ENCODE results near the gene PRRX1.

GRCh38 chr1:170732252-170732588 lies 68.3 kb downstream of the PRRX1 start:
- TF ChIP-seq L3MBTL2 (conservative IDR thresholded peaks at IDR 0.05) (no peak), SP1 (IDR thresholded peaks at IDR 0.05) (no peak), FOXK2 (IDR thresholded peaks at IDR 0.05) (no peak), NFRKB (IDR thresholded peaks at IDR 0.05) (no peak), ZNF384 (IDR thresholded peaks at IDR 0.05) (no peak), SUZ12 (IDR thresholded peaks at IDR 0.05) (no peak), ELF4 (IDR thresholded peaks at IDR 0.05) (no peak), TARDBP (IDR thresholded peaks at IDR 0.05) (no peak), FOXA1 (IDR thresholded peaks at IDR 0.05) (no peak), ARNT (IDR thresholded peaks at IDR 0.05) (no peak), CTBP1 (IDR thresholded peaks at IDR 0.05; ENCODE audit: borderline replicate concordance) (no peak), BHLHE40 (IDR thresholded peaks at IDR 0.05; ENCODE audit: borderline replicate concordance) (no peak), PKNOX1 (IDR thresholded peaks at IDR 0.05) (no peak)

All from HEK293T (cell line).